ENCODE measurements around the gene FOXP4.

Gene FOXP4

GRCh38 chr6:41640426-41640825, 94.2 kb downstream of the FOXP4 start:
- DNase-seq (ENCODE audit: low spot score) (no peak), ATAC-seq (ENCODE audit: low read depth) (no peak)
- no peaks in the 10 kb centered on the region for H3K27me3 ChIP-seq (ENCODE audit: insufficient read depth, poor library complexity, severe bottlenecking)
- peaks cover 27% of the 10 kb centered on the region for H3K36me3 ChIP-seq (ENCODE audit: low read depth)
- peak overlapping the region; percentile 93 for H3K27ac ChIP-seq (ENCODE audit: poor library complexity, severe bottlenecking)
- H3K9me3 ChIP-seq (ENCODE audit: severe bottlenecking): no peaks in the 10 kb centered on the region
- no peak overlapping the region for H3K4me3 ChIP-seq (ENCODE audit: severe bottlenecking)
- TF ChIP-seq CTCF (IDR thresholded peaks at IDR 0.05; ENCODE audit: poor library complexity, severe bottlenecking): no peak
- H3K4me1 ChIP-seq (ENCODE audit: insufficient read depth, poor library complexity, severe bottlenecking): peaks cover 31% of the 10 kb centered on the region

DNA sequence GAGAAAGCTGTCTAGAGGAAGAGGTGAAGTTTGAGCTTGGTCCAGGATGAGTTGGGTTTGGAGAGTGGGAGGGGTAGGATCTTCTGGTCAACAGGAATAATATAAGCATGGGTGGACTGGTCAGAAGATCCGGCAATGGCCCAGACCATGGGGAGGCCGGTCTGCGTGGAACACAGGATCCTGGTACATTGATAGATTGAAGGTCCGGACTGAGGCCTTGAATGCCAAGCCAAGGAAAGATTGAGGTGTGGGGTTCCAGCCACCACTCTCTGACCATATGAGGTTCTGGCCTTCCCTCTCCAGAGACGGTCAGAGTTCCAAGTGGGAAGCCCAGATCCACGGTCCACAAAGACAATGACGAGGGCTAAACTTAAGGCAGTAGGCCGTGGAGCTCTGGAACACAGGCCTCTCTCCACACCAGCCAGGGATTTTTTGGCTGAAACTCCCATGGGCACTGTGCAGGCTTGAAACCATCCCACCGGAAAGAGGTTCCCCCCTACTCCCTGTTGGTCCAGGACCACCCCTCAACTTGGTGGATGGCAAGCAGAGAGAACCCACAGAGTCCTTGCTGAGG, 95.3 kb downstream of the FOXP4 start:
- Histone ChIP-seq H3K27me3 (ENCODE audit: insufficient read depth, poor library complexity, severe bottlenecking) (no peaks in the 10 kb centered on the region), H3K9me3 (ENCODE audit: severe bottlenecking) (no peaks in the 10 kb centered on the region), H3K36me3 (ENCODE audit: low read depth) (peaks cover 37% of the 10 kb centered on the region), H3K27ac (ENCODE audit: poor library complexity, severe bottlenecking) (peak overlapping the region; percentile 93), H3K4me1 (ENCODE audit: insufficient read depth, poor library complexity, severe bottlenecking) (peaks cover 21% of the 10 kb centered on the region), H3K4me3 (ENCODE audit: severe bottlenecking) (no peak overlapping the region)
- no peak for DNase-seq (ENCODE audit: low spot score)
- no peak for TF ChIP-seq CTCF (IDR thresholded peaks at IDR 0.05; ENCODE audit: poor library complexity, severe bottlenecking)
- no peak for ATAC-seq (ENCODE audit: low read depth)

DNA sequence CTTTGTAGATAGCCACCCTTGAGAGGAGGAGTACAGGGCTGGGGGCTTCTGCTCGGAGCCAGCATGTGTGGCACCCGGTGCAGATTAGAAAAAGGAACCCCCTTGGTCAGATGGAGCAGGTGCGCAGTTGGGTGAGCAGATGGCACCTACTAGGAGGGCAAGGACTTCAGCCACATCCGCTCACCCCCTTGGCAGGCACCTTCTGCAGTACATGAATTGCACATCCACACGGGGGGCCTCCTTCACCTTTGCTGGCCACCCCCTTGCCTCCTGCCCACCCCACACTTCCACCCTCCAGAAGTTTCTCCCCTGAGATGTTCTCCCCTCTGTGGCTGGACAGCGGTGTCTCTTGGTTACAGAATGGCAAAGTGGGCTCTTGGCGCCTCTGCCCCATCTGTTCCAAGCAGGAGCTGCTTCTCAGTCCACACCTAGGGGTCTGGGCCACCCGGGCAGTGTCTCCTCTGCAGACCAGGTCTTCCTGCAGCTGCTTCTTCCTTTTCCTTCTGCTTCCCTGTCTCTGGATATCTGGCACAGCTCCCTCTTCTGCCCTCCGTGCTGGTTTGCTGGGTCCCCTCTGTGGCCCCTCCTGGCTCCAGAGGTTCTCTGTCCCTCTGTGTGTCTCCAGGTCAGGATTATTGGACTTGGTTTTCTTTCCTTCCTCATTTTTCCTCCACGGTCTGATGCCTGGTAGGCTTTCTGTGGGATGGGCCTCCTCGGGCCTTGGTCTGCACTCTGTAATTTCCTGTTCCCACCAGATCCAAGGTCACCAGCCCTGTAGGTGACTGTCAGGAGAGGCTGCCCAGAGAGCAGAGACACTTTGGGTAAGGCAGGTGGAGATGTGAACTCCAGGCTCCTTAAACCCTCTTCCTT, 96.1 kb downstream of the FOXP4 start:
- no peak for TF ChIP-seq CTCF (IDR thresholded peaks at IDR 0.05; ENCODE audit: poor library complexity, severe bottlenecking)
- no peak overlapping the region for H3K4me3 ChIP-seq (ENCODE audit: severe bottlenecking)
- H3K27ac ChIP-seq (ENCODE audit: poor library complexity, severe bottlenecking): peak overlapping the region; percentile 43
- DNase-seq (ENCODE audit: low spot score) (no peak), ATAC-seq (ENCODE audit: low read depth) (no peak)
- H3K9me3 ChIP-seq (ENCODE audit: severe bottlenecking): no peaks in the 10 kb centered on the region
- H3K36me3 ChIP-seq (ENCODE audit: low read depth): peaks cover 46% of the 10 kb centered on the region
- no peaks in the 10 kb centered on the region for H3K27me3 ChIP-seq (ENCODE audit: insufficient read depth, poor library complexity, severe bottlenecking)
- peaks cover 18% of the 10 kb centered on the region for H3K4me1 ChIP-seq (ENCODE audit: insufficient read depth, poor library complexity, severe bottlenecking)

- Histone ChIP-seq H3K9me3 (ENCODE audit: severe bottlenecking) (no peaks in the 10 kb centered on the region), H3K36me3 (ENCODE audit: low read depth) (peaks cover 55% of the 10 kb centered on the region), H3K4me3 (ENCODE audit: severe bottlenecking) (no peak overlapping the region), H3K27ac (ENCODE audit: poor library complexity, severe bottlenecking) (peak overlapping the region; percentile 43), H3K4me1 (ENCODE audit: insufficient read depth, poor library complexity, severe bottlenecking) (peaks cover 18% of the 10 kb centered on the region), H3K27me3 (ENCODE audit: insufficient read depth, poor library complexity, severe bottlenecking) (no peaks in the 10 kb centered on the region)
- TF ChIP-seq CTCF (IDR thresholded peaks at IDR 0.05; ENCODE audit: poor library complexity, severe bottlenecking): no peak
- DNase-seq (ENCODE audit: low spot score): peak; percentile 34
- ATAC-seq (ENCODE audit: low read depth): no peak
Measured at GRCh38 chr6:41642960-41643898, 97.0 kb downstream of the FOXP4 start.

Data from RWPE2 (cell line).